Endothelial cell of umbilical vein (primary cell): ENCODE data around the gene OTP.

Experiments used
- CTCF ChIP-seq, 2 donors: IDR thresholded peaks; 1 replicate in 1 of 2; 2 replicates in 1 of 2; pipeline ENCODE4 v1.5.1; 2011; ENCODE audit warnings: low read length in 2 of 2, mild to moderate bottlenecking in 2 of 2, moderate library complexity in 2 of 2, control low read depth in 1 of 2, inconsistent platforms in 1 of 2, low read depth in 1 of 2; ENCODE audit not compliant: insufficient read depth in 1 of 2; ENCODE audit errors: extremely low read depth in 1 of 2
- EZH2 ChIP-seq: IDR thresholded peaks from 2 replicates; pipeline ENCODE4 v1.6.1; 2012; ENCODE audit warnings: borderline replicate concordance, low read depth, mild to moderate bottlenecking, moderate library complexity, low read length, inconsistent platforms; ENCODE audit not compliant: severe bottlenecking
- JUN ChIP-seq: IDR thresholded peaks from 2 replicates; pipeline ENCODE4 v1.6.1; 2011; ENCODE audit warnings: borderline replicate concordance, low read depth; ENCODE audit not compliant: insufficient read length, insufficient read depth
- MAX ChIP-seq: IDR thresholded peaks from 2 replicates; pipeline ENCODE4 v1.6.1; 2011; ENCODE audit not compliant: insufficient read depth, insufficient read length
- MYC ChIP-seq: IDR thresholded peaks from one replicate; pipeline ENCODE4 v1.6.1; 2011; ENCODE audit warnings: mild to moderate bottlenecking, low read depth, low read length
- POLR2A ChIP-seq: IDR thresholded peaks from 2 replicates; pipeline ENCODE4 v1.6.1; 2012; ENCODE audit warnings: low read depth, mild to moderate bottlenecking, control low read depth, low read length
- POLR2AphosphoS5 ChIP-seq: IDR thresholded peaks from 2 replicates; pipeline ENCODE4 v1.6.1; 2012; ENCODE audit warnings: low read depth, mild to moderate bottlenecking, control low read depth, low read length, moderate library complexity; ENCODE audit not compliant: insufficient read depth

- TF ChIP-seq POLR2A (no peak), CTCF (IDR thresholded peaks at IDR 0.05; ENCODE audit: extremely low read depth in 1 of 2, insufficient read depth in 1 of 2, low read depth in 1 of 2, low read length in 2 of 2) (no peak), POLR2AphosphoS5 (no peak), EZH2 (no peak), JUN (no peak), MAX (no peak), MYC (no peak)
Measured at GRCh38 chr5:77599679-77600078, 38.8 kb downstream of the OTP start.
